H1 (cell line): ENCODE measurements around the gene TUBB2B. TPM values are rescaled to one million over a fixed set of nuclear protein-coding genes. Genes with fewer than 3 reads are reported as not detected.

ENCODE experiments used
- CTCF ChIA-PET: fragments of 300-600 bp; sonication (Branson Sonifier 250); formaldehyde crosslinking; loops from one replicate; lab custom pipeline; 2021; ENCODE audit not compliant: partially characterized antibody; lab: Charles Lee
- POLR2A ChIA-PET: fragments of 300-600 bp; sonication (Branson Sonifier 250); formaldehyde crosslinking; loops from one replicate; lab custom pipeline; 2021; ENCODE audit warnings: inconsistent platforms; ENCODE audit not compliant: partially characterized antibody; lab: Charles Lee
- DNase-seq, 2 experiments: peaks; one replicate each; pipeline versions ENCODE4 v3.0.0 to v3.0.0-alpha.2; 2010 to 2022; ENCODE audit warnings: low spot score in 2 of 2, low read depth in 1 of 2, mixed read lengths in 1 of 2
- FAIRE-seq: peaks from 2 replicates; lab custom pipeline; 2011; peaks lifted over from hg19 to GRCh38; lab: Jason Lieb, UNC
- H2AFZ ChIP-seq: 2 replicates; pipeline ENCODE4 v1.8.1; 2012; ENCODE audit warnings: low read length, inconsistent platforms
- H2AK5ac ChIP-seq: 2 replicates; pipeline ENCODE4 v1.6.1; 2013; ENCODE audit warnings: low read depth, low read length
- H2BK120ac ChIP-seq: replicated peaks from 2 replicates; pipeline ENCODE3; 2013; ENCODE audit warnings: low read depth, low read length, inconsistent platforms
- H2BK12ac ChIP-seq: 2 replicates; pipeline ENCODE4 v1.6.1; 2013; ENCODE audit warnings: low read depth, low read length
- H2BK15ac ChIP-seq: 2 replicates; pipeline ENCODE4 v1.6.1; 2013; ENCODE audit warnings: low read length
- H2BK20ac ChIP-seq: 2 replicates; pipeline ENCODE4 v1.6.1; 2013; ENCODE audit warnings: low read length
- H2BK5ac ChIP-seq: 2 replicates; pipeline ENCODE4 v1.6.1; 2013; ENCODE audit warnings: low read depth, low read length
- H3K14ac ChIP-seq: 2 replicates; pipeline ENCODE4 v1.6.1; 2013; ENCODE audit warnings: inconsistent platforms; ENCODE audit not compliant: insufficient read length
- H3K18ac ChIP-seq: 2 replicates; pipeline ENCODE4 v1.6.1; 2013; ENCODE audit warnings: low read length; ENCODE audit errors: extremely low read depth
- H3K23ac ChIP-seq: 2 replicates; pipeline ENCODE4 v1.6.1; 2013; ENCODE audit warnings: inconsistent platforms; ENCODE audit not compliant: insufficient read length
- H3K23me2 ChIP-seq: 2 replicates; pipeline ENCODE4 v1.6.1; 2013; ENCODE audit warnings: low read depth, low read length
- H3K27ac ChIP-seq: 2 replicates; pipeline ENCODE4 v1.6.1; 2011; ENCODE audit warnings: low read depth, low read length, inconsistent platforms
- H3K27me3 ChIP-seq, 4 experiments: replicated peaks in 1 of 4; 1 replicate in 1 of 4; 2 replicates in 3 of 4; pipeline versions ENCODE4 v1.6.1 to v1.8.1; 2011 to 2013; ENCODE audit warnings: low read length in 3 of 4, mild to moderate bottlenecking in 3 of 4, inconsistent platforms in 2 of 4, mixed read lengths in 2 of 4, moderate library complexity in 1 of 4; ENCODE audit not compliant: control insufficient read depth in 3 of 4, insufficient read depth in 3 of 4; ENCODE audit errors: extremely low read depth in 1 of 4
- H3K36me3 ChIP-seq, 4 experiments: 2 replicates each; pipeline versions ENCODE4 v1.6.1 to v1.8.1; 2011 to 2013; ENCODE audit warnings: mild to moderate bottlenecking in 4 of 4, low read length in 3 of 4, moderate library complexity in 2 of 4, control low read depth in 1 of 4, inconsistent platforms in 1 of 4; ENCODE audit not compliant: insufficient read depth in 4 of 4, control insufficient read depth in 2 of 4
- H3K4ac ChIP-seq: replicated peaks from 2 replicates; pipeline ENCODE3; 2013; ENCODE audit warnings: low read length, low read depth, mixed read lengths, inconsistent platforms; ENCODE audit not compliant: insufficient read length
- H3K4me1 ChIP-seq, 4 experiments: replicated peaks in 1 of 4; 1 replicate in 1 of 4; 2 replicates in 3 of 4; pipeline versions ENCODE4 v1.6.1 to v1.8.1; 2011 to 2013; ENCODE audit warnings: low read length in 3 of 4, inconsistent platforms in 2 of 4, mixed read lengths in 1 of 4; ENCODE audit not compliant: insufficient read depth in 4 of 4, control insufficient read depth in 3 of 4
- H3K4me2 ChIP-seq, 2 experiments: 2 replicates each; pipeline versions ENCODE4 v1.6.1 to v1.8.1; 2011 to 2013; ENCODE audit warnings: low read depth in 2 of 2, low read length in 2 of 2, control low read depth in 1 of 2, inconsistent platforms in 1 of 2, mild to moderate bottlenecking in 1 of 2; ENCODE audit not compliant: insufficient read depth in 1 of 2
- H3K4me3 ChIP-seq, 4 experiments: fragments of 200-600, 300-600 bp in 1 of 4; sonication (generic), shearing (Covaris generic), sonication (Bioruptor Twin) in 1 of 4; 2 replicates each; pipeline versions ENCODE4 v1.5.1 to v1.8.1; 2011 to 2016; ENCODE audit warnings: low read length in 4 of 4, low read depth in 3 of 4, control low read depth in 2 of 4, inconsistent platforms in 2 of 4, mild to moderate bottlenecking in 2 of 4, mixed read lengths in 1 of 4, moderate library complexity in 1 of 4; ENCODE audit not compliant: insufficient read depth in 2 of 4; ENCODE audit errors: extremely low read depth in 1 of 4
- H3K56ac ChIP-seq: replicated peaks from 2 replicates; pipeline ENCODE3; 2013; ENCODE audit warnings: low read depth, mild to moderate bottlenecking, mixed read lengths, low read length, inconsistent platforms; ENCODE audit not compliant: insufficient read length
- H3K79me1 ChIP-seq: 2 replicates; pipeline ENCODE4 v1.6.1; 2013; ENCODE audit warnings: low read depth, low read length, control low read depth
- H3K79me2 ChIP-seq, 2 experiments: 2 replicates each; pipeline versions ENCODE4 v1.6.1 to v1.8.1; 2012 to 2013; ENCODE audit warnings: low read length in 2 of 2, mild to moderate bottlenecking in 2 of 2, inconsistent platforms in 1 of 2; ENCODE audit not compliant: insufficient read depth in 2 of 2, control insufficient read depth in 1 of 2
- H3K9ac ChIP-seq, 4 experiments: replicated peaks in 1 of 4; 1 replicate in 1 of 4; 2 replicates in 3 of 4; pipeline versions ENCODE4 v1.6.1 to v1.8.1; 2011 to 2013; ENCODE audit warnings: low read depth in 3 of 4, low read length in 3 of 4, control low read depth in 2 of 4, mild to moderate bottlenecking in 2 of 4, moderate library complexity in 2 of 4, inconsistent platforms in 1 of 4; ENCODE audit errors: extremely low read depth in 1 of 4
- H3K9me3 ChIP-seq, 2 experiments: 2 replicates each; pipeline versions ENCODE4 v1.6.1 to v1.8.1; 2012 to 2013; ENCODE audit warnings: mild to moderate bottlenecking in 2 of 2, moderate library complexity in 2 of 2, control low read depth in 1 of 2, inconsistent platforms in 1 of 2, low read depth in 1 of 2, low read length in 1 of 2, mixed read lengths in 1 of 2; ENCODE audit not compliant: insufficient read depth in 2 of 2
- H4K20me1 ChIP-seq, 2 experiments: replicated peaks in 1 of 2; 2 replicates each; pipeline versions ENCODE3 to v1.8.1; 2011 to 2013; ENCODE audit warnings: inconsistent platforms in 2 of 2, low read length in 2 of 2, mild to moderate bottlenecking in 1 of 2; ENCODE audit not compliant: insufficient read depth in 2 of 2, control insufficient read depth in 1 of 2
- H4K5ac ChIP-seq: 2 replicates; pipeline ENCODE4 v1.6.1; 2013; ENCODE audit warnings: low read length, low read depth, mixed read lengths, inconsistent platforms; ENCODE audit not compliant: insufficient read length
- H4K8ac ChIP-seq: 2 replicates; pipeline ENCODE4 v1.8.0; 2013; ENCODE audit warnings: mild to moderate bottlenecking, moderate library complexity, low read length, inconsistent platforms; ENCODE audit not compliant: insufficient read depth; ENCODE audit errors: extremely low read depth
- H4K91ac ChIP-seq: replicated peaks from 2 replicates; pipeline ENCODE3; 2013; ENCODE audit warnings: low read length, mixed read lengths, inconsistent platforms; ENCODE audit not compliant: insufficient read length
- CHD1 ChIP-seq: IDR thresholded peaks from 2 replicates; pipeline ENCODE4 v1.6.1; 2012; ENCODE audit warnings: low read depth, low read length, improper control_type of control experiment
- CREB1 ChIP-seq: IDR thresholded peaks from 2 replicates; pipeline ENCODE4 v1.6.1; 2012; ENCODE audit warnings: inconsistent platforms
- JUN ChIP-seq: IDR thresholded peaks from 2 replicates; pipeline ENCODE4 v1.6.1; 2011; ENCODE audit warnings: low read depth, mild to moderate bottlenecking, improper control_type of control experiment, low read length
- KDM1A ChIP-seq: fragments of 200-600, 300-600 bp; sonication (generic); IDR thresholded peaks from 2 replicates; pipeline ENCODE4 v1.7.1; 2016; ENCODE audit warnings: mild to moderate bottlenecking, low read length, borderline replicate concordance
- KDM4A ChIP-seq: IDR thresholded peaks from one replicate; pipeline ENCODE4 v1.7.1; 2012; ENCODE audit warnings: low read depth, mild to moderate bottlenecking, moderate library complexity, low read length, inconsistent platforms; ENCODE audit not compliant: severe bottlenecking
- MAFK ChIP-seq: IDR thresholded peaks from 2 replicates; pipeline ENCODE4 v1.6.1; 2012; ENCODE audit warnings: low read depth, mild to moderate bottlenecking, improper control_type of control experiment, low read length
- NRF1 ChIP-seq: IDR thresholded peaks from 2 replicates; pipeline ENCODE4 v1.6.1; 2011; ENCODE audit warnings: mild to moderate bottlenecking, low read depth, low read length, improper control_type of control experiment
- RFX5 ChIP-seq: IDR thresholded peaks from 2 replicates; pipeline ENCODE4 v1.6.1; 2011; ENCODE audit warnings: low read depth, low read length, improper control_type of control experiment, borderline replicate concordance
- SP4 ChIP-seq: IDR thresholded peaks from 2 replicates; pipeline ENCODE4 v1.6.1; 2012; ENCODE audit warnings: low read length, inconsistent platforms
- SRF ChIP-seq: IDR thresholded peaks from 2 replicates; pipeline ENCODE4 v1.6.1; 2011; ENCODE audit warnings: mild to moderate bottlenecking, low read depth, low read length, moderate library complexity
- TBP ChIP-seq: IDR thresholded peaks from 2 replicates; pipeline ENCODE4 v1.6.1; 2011; ENCODE audit warnings: low read depth, low read length, improper control_type of control experiment
- WGBS, 2 experiments: shearing (Covaris generic) in 1 of 2; methylation state at CpG; one replicate each; pipeline versions ENCODE4 v1.1.6 to v1.1.7; 2013 to 2015; ENCODE audit warnings: low lambda C conversion rate in 2 of 2, mixed read lengths in 2 of 2, inconsistent platforms in 1 of 2, low coverage in 1 of 2, missing lambda C conversion rate in 1 of 2; ENCODE audit not compliant: insufficient replicate concordance in 2 of 2, insufficient coverage in 1 of 2, insufficient read length in 1 of 2; ENCODE audit errors: extremely low coverage in 1 of 2, missing lambda C conversion rate in 1 of 2; 5-methylcytosine and 5-hydroxymethylcytosine counted together
- polyA plus RNA-seq, 7 experiments: library from polyadenylated mRNA; depleted of rRNA in 3 of 7; stranded (reverse) in 5 of 7; unstranded in 2 of 7; fragments of >200 nt in 5 of 7; fragments of 200-250 nt in 2 of 7; gene quantifications; 1 replicate in 5 of 7; 2 replicates in 1 of 7; 4 replicates in 1 of 7; pipeline versions ENCODE4 v1.2.1 to v1.2.3, GENCODE V29; 2011 to 2013; ENCODE audit warnings: missing spikeins in 2 of 7, mixed read lengths in 2 of 7
- total RNA-seq: library from RNA; stranded (reverse); fragmentation: NEBNext Ultra II Directional; extraction: Animal tissue kit (Norgen Biotek cat#: 25700); gene quantifications from 2 replicates; pipeline ENCODE4 v1.2.1, GENCODE V29; 2021
- TF ChIP-seq, protein P1 (sequence below): IDR thresholded peaks from 2 replicates; pipeline ENCODE4 v1.6.1; 2012; ENCODE audit warnings: inconsistent platforms

The TUBB2B gene
- total and polyA plus RNA-seq, 2 of the 8 experiments (the other 6 are each of a cell fraction or from before 2014, with no cell fraction given): 612 to 722 TPM

- TF ChIP-seq RFX5: no peak
- TF ChIP-seq, protein P1, sequence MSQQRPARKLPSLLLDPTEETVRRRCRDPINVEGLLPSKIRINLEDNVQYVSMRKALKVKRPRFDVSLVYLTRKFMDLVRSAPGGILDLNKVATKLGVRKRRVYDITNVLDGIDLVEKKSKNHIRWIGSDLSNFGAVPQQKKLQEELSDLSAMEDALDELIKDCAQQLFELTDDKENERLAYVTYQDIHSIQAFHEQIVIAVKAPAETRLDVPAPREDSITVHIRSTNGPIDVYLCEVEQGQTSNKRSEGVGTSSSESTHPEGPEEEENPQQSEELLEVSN: no peak
- no peak for TF ChIP-seq CHD1
- no peak for TF ChIP-seq SRF
- TF ChIP-seq KDM1A: no peak
- TF ChIP-seq NRF1: no peak
- no peak for TF ChIP-seq TBP
- TF ChIP-seq MAFK: no peak
- no peak for TF ChIP-seq JUN
- no peak for TF ChIP-seq SP4
- TF ChIP-seq KDM4A: no peak
- no peak for TF ChIP-seq CREB1
- CTCF ChIA-PET: interaction anchor here (1.2 to 3.8 kb wide), 3 partner anchors 10 to 53 kb away, joined by 3 to 13 read pairs (median 4); no protein-coding TSS in a partner anchor
- FAIRE-seq: no peak
Observed at GRCh38 chr6:3218266-3218665, 9.2 kb downstream of the TUBB2B start.

More at GRCh38 chr6:3218266-3218665, 9.2 kb downstream of the TUBB2B start:
- no peak overlapping the region for H2AK5ac ChIP-seq
- H3K23ac ChIP-seq: no peak overlapping the region
- no peak overlapping the region for H3K4ac ChIP-seq
- no peak overlapping the region for H2BK15ac ChIP-seq
- no peaks in the 10 kb centered on the region for H3K9me3 ChIP-seq
- no peaks in the 10 kb centered on the region for H3K27me3 ChIP-seq
- peaks cover 5% of the 10 kb centered on the region; the same call in 1 of the 2 replicates for H3K23me2 ChIP-seq
- POLR2A ChIA-PET: interaction anchor here (0.7 to 3.0 kb wide), 4 partner anchors 9 to 15 kb away, joined by 3 to 9 read pairs (median 6); no protein-coding TSS in a partner anchor
- H4K8ac ChIP-seq: no peak overlapping the region
- no peak overlapping the region for H3K27ac ChIP-seq
- H3K4me3 ChIP-seq: no peak overlapping the region
- H3K9ac ChIP-seq: no peak overlapping the region
- H3K36me3 ChIP-seq: peaks cover 0 to 3% (median 0%) of the 10 kb centered on the region in 4 experiments; a peak in 1 of 8 replicates
- no peak for DNase-seq
- H4K91ac ChIP-seq: no peak overlapping the region
- no peak overlapping the region for H3K14ac ChIP-seq
- no peak overlapping the region for H2AFZ ChIP-seq
- H3K4me1 ChIP-seq: peaks cover 0 to 2% (median 0%) of the 10 kb centered on the region in 4 experiments; a peak in 1 of 7 replicates
- H2BK12ac ChIP-seq: no peak overlapping the region
- H3K56ac ChIP-seq: no peak overlapping the region
- no peak overlapping the region for H4K5ac ChIP-seq
- H2BK120ac ChIP-seq: no peak overlapping the region
- H2BK20ac ChIP-seq: no peak overlapping the region
- H3K18ac ChIP-seq: no peak overlapping the region
- WGBS, 2 experiments: 87% methylated on average over 10 of the region's 10 CpGs; no CpG with 5 or more reads in 1 of the 2 experiments
- H3K79me2 ChIP-seq: no peaks in the 10 kb centered on the region
- H4K20me1 ChIP-seq: peaks cover 0 to 5% of the 10 kb centered on the region in 2 experiments
- no peak overlapping the region for H2BK5ac ChIP-seq
- no peaks in the 10 kb centered on the region for H3K79me1 ChIP-seq
- no peak overlapping the region for H3K4me2 ChIP-seq
